RWPE2 (cell line): ENCODE measurements around the gene ARHGAP21.

Source experiments
- ATAC-seq: fragments of 200-7000 bp; cut with Tn5 transposase; 3 replicates; pipeline ENCODE4 v1.9.1; 2021; ENCODE audit warnings: low read depth
- DNase-seq: peaks from one replicate; pipeline ENCODE4 v3.0.0-alpha.2; 2020; ENCODE audit warnings: low spot score
- H3K27ac ChIP-seq: fragments of 450-650 bp; 2 replicates; pipeline ENCODE4 v1.5.1; 2017; ENCODE audit warnings: mild to moderate bottlenecking; ENCODE audit not compliant: poor library complexity, severe bottlenecking
- H3K27me3 ChIP-seq: fragments of 250-450 bp; sonication (Bioruptor Pico); 2 replicates; pipeline ENCODE4 v1.5.1; 2021; ENCODE audit warnings: mild to moderate bottlenecking, moderate library complexity; ENCODE audit not compliant: insufficient read depth, poor library complexity, severe bottlenecking
- H3K36me3 ChIP-seq: fragments of 250-450 bp; sonication (Bioruptor Pico); 2 replicates; pipeline ENCODE4 v1.5.1; 2020; ENCODE audit warnings: low read depth, mild to moderate bottlenecking, moderate library complexity
- H3K4me1 ChIP-seq: fragments of 250-450 bp; sonication (Bioruptor Pico); 2 replicates; pipeline ENCODE4 v1.5.1; 2021; ENCODE audit warnings: mild to moderate bottlenecking, moderate library complexity; ENCODE audit not compliant: insufficient read depth, poor library complexity, severe bottlenecking
- H3K4me3 ChIP-seq: fragments of 250-450 bp; sonication (Bioruptor Pico); 2 replicates; pipeline ENCODE4 v1.5.1; 2021; ENCODE audit warnings: mild to moderate bottlenecking, moderate library complexity; ENCODE audit not compliant: severe bottlenecking
- H3K9me3 ChIP-seq: fragments of 250-450 bp; sonication (Bioruptor Pico); 2 replicates; pipeline ENCODE4 v1.5.1; 2021; ENCODE audit warnings: mild to moderate bottlenecking, moderate library complexity; ENCODE audit not compliant: severe bottlenecking
- TF ChIP-seq, protein P1 (sequence below): fragments of 450-650 bp; IDR thresholded peaks from one replicate; pipeline ENCODE4 v1.5.1; 2017; ENCODE audit warnings: mild to moderate bottlenecking, moderate library complexity; ENCODE audit not compliant: poor library complexity, severe bottlenecking

ARHGAP21 gene

DNA sequence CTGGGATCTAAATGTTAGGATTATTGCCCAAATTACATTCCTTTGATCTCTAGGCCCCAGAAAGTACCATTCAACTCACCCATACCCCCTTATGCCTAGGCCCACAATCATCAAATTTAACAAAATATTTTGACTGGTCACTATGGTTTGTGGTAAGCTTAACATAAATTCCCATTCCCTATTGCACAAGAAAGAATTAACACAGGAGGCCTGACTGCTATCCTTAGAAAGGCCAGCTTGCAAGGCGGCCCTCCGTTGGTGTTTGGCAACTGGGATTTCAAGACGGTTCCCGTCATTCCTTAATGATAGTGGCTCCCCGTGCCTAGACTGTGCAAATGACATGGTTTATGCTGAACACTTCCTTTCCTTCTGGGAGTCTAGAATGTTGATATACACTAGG, 29.6 kb downstream of the ARHGAP21 start:
- Histone ChIP-seq H3K27ac (no peak overlapping the region), H3K36me3 (peaks cover 3% of the 10 kb centered on the region; the same call in 1 of the 2 replicates), H3K4me1 (peaks cover 3% of the 10 kb centered on the region), H3K4me3 (no peak overlapping the region), H3K27me3 (no peaks in the 10 kb centered on the region), H3K9me3 (no peaks in the 10 kb centered on the region)
- DNase-seq (no peak), ATAC-seq (no peak)
- TF ChIP-seq, protein P1, sequence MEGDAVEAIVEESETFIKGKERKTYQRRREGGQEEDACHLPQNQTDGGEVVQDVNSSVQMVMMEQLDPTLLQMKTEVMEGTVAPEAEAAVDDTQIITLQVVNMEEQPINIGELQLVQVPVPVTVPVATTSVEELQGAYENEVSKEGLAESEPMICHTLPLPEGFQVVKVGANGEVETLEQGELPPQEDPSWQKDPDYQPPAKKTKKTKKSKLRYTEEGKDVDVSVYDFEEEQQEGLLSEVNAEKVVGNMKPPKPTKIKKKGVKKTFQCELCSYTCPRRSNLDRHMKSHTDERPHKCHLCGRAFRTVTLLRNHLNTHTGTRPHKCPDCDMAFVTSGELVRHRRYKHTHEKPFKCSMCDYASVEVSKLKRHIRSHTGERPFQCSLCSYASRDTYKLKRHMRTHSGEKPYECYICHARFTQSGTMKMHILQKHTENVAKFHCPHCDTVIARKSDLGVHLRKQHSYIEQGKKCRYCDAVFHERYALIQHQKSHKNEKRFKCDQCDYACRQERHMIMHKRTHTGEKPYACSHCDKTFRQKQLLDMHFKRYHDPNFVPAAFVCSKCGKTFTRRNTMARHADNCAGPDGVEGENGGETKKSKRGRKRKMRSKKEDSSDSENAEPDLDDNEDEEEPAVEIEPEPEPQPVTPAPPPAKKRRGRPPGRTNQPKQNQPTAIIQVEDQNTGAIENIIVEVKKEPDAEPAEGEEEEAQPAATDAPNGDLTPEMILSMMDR = no peak

DNA sequence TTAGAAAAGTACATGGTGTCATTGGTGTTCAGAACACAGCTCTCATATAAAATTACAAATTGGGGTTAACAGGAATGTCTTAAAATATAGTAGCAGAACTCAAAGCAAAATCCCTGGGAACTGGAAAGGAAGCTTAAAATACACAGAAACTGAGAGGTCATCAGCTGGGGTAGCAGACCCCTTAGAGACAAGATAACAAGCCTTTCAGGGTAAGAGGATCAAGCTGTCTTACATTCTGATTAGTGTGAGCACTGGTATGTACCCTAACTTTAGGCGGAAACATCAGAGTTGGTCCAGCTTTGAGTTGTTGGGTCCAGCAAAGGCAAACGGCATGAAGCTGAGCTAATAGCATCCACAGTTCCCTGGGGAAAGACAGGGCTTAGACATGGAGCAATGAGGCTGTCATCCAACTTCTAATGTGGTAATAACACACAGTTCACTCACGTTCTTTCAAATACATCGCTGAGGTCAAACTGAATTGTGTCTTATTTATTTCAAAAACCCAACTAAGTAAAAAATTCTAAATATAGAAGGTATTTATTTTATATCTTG, 32.6 kb downstream of the ARHGAP21 start:
- no peak overlapping the region for H3K4me3 ChIP-seq
- H3K4me1 ChIP-seq = no peaks in the 10 kb centered on the region
- no peak overlapping the region for H3K27ac ChIP-seq
- DNase-seq (no peak), ATAC-seq (no peak)
- TF ChIP-seq, protein P1 = no peak
- H3K27me3 ChIP-seq = no peaks in the 10 kb centered on the region
- H3K9me3 ChIP-seq = no peaks in the 10 kb centered on the region
- H3K36me3 ChIP-seq = peaks cover 3% of the 10 kb centered on the region; the same call in 1 of the 2 replicates

DNA sequence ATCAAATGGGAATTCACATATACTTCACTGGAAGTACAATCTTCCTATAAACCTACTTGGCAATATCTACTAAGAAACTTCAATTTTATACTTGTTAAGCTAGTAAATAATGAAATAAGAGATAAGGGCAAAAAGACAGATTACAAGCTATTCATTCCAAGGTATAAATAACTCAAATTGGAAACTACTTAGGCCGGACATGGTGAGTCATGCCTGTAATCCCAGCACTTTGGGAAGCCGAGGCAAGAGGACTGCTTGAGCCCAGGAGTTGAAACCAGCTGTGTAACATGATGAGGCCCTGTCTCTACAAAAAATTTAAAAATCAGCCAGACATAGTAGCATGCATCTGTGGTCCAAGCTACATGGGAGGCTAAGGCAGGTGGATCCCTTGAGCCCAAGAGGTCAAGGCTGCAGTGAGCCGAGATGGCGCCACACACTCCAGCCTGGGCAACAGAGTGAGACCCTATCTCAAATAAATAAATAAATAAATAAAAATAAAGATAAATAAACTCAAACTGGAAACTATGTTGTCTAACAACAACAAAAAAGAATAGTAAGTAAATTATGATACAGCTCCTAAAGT, 37.6 kb downstream of the ARHGAP21 start:
- DNase-seq (no peak), ATAC-seq (peak; percentile 35; the same call in 1 of the 3 replicates)
- Histone ChIP-seq H3K4me1 (peaks cover 13% of the 10 kb centered on the region), H3K4me3 (no peak overlapping the region), H3K36me3 (no peaks in the 10 kb centered on the region), H3K27me3 (no peaks in the 10 kb centered on the region), H3K27ac (no peak overlapping the region), H3K9me3 (no peaks in the 10 kb centered on the region)
- TF ChIP-seq, protein P1 = no peak

DNA sequence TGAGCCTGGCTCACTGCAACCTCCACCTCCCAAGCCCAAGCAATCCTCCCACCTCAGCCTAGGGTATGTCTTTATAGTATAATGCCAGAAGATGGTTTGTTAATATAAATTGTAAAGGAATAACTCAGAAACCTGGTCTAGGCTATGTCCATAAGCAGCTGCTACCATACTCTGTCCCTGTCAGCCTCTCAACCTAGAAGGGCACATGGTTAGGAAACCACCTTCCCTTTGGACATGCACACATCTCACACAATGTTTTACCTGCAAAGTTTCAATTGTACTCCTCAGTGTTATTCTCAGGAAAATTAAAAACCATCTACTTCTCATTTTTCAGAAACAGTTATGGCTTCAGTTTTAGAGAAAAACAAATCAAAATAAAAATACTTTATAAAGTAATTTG, 40.1 kb downstream of the ARHGAP21 start:
- DNase-seq (no peak), ATAC-seq (no peak)
- TF ChIP-seq, protein P1 = no peak
- Histone ChIP-seq H3K4me3 (no peak overlapping the region), H3K27ac (no peak overlapping the region), H3K27me3 (no peaks in the 10 kb centered on the region), H3K9me3 (no peaks in the 10 kb centered on the region), H3K4me1 (peaks cover 17% of the 10 kb centered on the region), H3K36me3 (no peaks in the 10 kb centered on the region)

DNA sequence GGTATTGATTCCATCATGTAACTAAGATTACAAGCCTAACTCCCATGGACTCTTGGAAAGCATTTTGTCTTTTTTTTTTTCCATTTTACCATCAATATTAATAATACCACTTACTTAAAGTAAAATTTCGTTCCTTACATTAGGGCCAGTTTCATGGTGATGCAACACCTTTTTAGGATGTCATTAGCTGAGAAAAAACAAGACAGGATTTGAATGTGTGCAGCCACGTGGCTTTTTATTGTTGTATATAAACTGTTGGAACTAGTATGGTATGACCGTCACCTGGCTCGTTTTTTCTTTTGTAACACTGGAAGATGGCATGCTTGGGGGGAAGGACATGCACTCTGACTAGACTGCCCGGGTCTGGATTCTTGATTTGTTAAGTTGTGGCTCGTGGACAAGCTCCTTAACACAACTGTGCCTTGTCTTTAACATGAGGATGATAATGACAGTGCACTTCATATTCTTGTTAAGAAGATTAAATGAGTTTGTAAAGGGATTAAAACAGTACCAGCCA, 42.1 kb downstream of the ARHGAP21 start:
- Histone ChIP-seq H3K27ac (peak overlapping the region; percentile 15), H3K36me3 (no peaks in the 10 kb centered on the region), H3K9me3 (no peaks in the 10 kb centered on the region), H3K27me3 (no peaks in the 10 kb centered on the region), H3K4me1 (peaks cover 17% of the 10 kb centered on the region), H3K4me3 (no peak overlapping the region)
- TF ChIP-seq, protein P1 = no peak
- DNase-seq (no peak), ATAC-seq (no peak)
